ENCODE measurements around the gene TBC1D4. TPM values are rescaled to one million over a fixed set of nuclear protein-coding genes. Genes with fewer than 3 reads are reported as not detected.

Gene TBC1D4
- total RNA-seq, 2 donors from 2014 or later: 64.3 to 162 TPM

DNA sequence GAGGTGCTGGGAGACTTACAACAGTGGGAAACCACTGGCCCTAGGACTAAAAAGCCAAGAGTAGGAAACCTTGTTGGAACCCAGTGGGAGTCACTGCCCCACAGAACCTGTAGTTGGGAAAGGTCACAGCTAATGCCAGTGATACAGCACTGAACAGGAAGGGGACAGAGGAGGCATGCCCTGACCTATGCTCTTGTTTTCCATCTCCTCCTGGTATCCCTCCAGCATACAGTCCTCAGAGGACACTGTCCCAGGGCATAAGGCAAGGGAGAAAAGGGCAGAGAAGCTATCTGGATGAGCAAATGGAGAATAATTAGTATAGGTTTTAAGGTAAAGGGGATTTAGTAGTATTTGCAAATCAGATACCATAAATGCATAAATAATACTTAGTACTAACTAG lies 11.2 kb upstream of the TBC1D4 start:
- Histone ChIP-seq H3K36me3 (no peaks in the 10 kb centered on the region), H3K27ac (no peak overlapping the region), H3K27me3 (no peaks in the 10 kb centered on the region), H3K4me1 (no peaks in the 10 kb centered on the region), H3K9me3 (no peaks in the 10 kb centered on the region), H3K4me3 (no peak overlapping the region)
- DNase-seq (ENCODE audit: low spot score): no peak
- TF ChIP-seq, protein P1, sequence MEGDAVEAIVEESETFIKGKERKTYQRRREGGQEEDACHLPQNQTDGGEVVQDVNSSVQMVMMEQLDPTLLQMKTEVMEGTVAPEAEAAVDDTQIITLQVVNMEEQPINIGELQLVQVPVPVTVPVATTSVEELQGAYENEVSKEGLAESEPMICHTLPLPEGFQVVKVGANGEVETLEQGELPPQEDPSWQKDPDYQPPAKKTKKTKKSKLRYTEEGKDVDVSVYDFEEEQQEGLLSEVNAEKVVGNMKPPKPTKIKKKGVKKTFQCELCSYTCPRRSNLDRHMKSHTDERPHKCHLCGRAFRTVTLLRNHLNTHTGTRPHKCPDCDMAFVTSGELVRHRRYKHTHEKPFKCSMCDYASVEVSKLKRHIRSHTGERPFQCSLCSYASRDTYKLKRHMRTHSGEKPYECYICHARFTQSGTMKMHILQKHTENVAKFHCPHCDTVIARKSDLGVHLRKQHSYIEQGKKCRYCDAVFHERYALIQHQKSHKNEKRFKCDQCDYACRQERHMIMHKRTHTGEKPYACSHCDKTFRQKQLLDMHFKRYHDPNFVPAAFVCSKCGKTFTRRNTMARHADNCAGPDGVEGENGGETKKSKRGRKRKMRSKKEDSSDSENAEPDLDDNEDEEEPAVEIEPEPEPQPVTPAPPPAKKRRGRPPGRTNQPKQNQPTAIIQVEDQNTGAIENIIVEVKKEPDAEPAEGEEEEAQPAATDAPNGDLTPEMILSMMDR (IDR thresholded peaks at IDR 0.05): no peak

DNA sequence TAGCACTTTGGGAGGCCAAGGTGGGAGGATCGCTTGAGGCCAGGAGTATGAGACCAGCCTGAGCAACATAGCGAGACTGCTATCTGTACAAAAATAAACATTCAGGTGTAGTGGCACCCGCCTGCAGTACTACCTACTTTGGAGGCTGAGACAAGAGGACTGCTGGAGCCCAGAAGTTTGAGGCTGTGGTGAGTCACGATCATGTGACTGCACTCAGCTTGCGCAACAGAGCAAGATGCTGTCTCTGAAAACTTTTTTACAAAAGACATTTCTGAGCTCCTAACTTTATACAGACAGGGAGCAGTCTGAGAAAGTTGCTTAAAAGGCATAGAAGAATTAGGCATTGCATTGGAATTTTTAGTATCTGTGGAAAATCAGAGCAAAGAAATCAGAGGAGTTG lies 10.4 kb upstream of the TBC1D4 start:
- H3K9me3 ChIP-seq: no peaks in the 10 kb centered on the region
- no peaks in the 10 kb centered on the region for H3K4me1 ChIP-seq
- no peak overlapping the region for H3K27ac ChIP-seq
- H3K36me3 ChIP-seq: no peaks in the 10 kb centered on the region
- DNase-seq (ENCODE audit: low spot score): no peak
- TF ChIP-seq, protein P1 (IDR thresholded peaks at IDR 0.05): no peak
- no peak overlapping the region for H3K4me3 ChIP-seq
- H3K27me3 ChIP-seq: no peaks in the 10 kb centered on the region

DNA sequence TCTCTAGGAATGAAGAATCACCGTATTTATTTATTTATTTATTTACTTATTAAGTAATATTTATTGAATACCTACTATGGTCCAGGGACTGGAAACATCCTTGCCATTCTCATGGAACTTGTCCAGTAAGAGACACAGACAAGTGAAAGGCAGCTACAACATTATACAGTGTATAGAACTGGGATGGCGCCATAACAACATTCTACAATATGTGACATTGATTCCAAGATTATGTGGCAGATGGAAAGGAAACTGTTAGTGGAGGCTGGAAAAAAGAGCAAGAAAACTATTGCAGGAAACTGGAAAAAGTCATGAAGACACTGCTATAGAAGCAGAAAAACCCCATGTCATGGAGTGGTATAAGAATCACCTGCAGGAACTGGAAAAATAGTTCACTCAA lies 9.4 kb upstream of the TBC1D4 start:
- no peak for DNase-seq (ENCODE audit: low spot score)
- Histone ChIP-seq H3K4me1 (no peaks in the 10 kb centered on the region), H3K4me3 (no peak overlapping the region), H3K36me3 (no peaks in the 10 kb centered on the region), H3K27me3 (no peaks in the 10 kb centered on the region), H3K27ac (no peak overlapping the region), H3K9me3 (no peaks in the 10 kb centered on the region)
- TF ChIP-seq, protein P1 (IDR thresholded peaks at IDR 0.05): no peak

DNA sequence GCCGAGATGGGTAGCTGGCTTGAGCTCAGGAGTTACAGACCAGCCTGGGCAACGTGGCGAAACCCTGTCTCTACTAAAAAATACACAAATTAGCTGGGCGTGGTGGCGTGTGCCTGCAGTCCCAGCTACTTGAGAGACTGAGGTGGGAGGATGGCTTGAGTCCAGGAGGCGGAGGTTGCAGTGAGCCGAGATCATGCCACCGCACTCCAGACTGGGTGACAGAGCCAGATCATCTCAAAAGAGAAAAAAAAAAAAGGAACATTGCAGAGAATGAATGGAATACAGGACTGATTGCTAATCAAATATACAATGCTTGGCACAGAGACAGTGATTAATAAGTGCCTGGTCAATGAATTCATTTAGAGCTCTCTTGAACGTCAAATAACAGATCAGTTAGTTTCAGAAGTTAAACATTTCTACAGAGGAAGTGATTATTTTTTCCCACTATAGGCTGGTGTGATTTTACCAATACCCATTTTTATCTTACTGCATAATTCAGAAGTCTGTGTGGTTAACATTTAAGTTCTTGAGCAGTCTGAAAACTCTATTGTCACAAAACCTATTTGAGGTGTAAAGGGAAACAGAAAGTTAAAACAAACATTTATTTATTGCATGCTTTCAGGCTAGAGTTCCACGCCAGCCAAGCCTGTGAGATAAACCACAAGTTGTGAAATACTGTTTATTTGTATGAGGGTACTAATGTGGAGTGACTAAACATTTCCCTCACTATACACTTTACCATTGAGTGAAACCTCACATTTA lies 7.7 kb upstream of the TBC1D4 start:
- DNase-seq (ENCODE audit: low spot score): no peak
- Histone ChIP-seq H3K4me3 (no peak overlapping the region), H3K27me3 (no peaks in the 10 kb centered on the region), H3K9me3 (no peaks in the 10 kb centered on the region), H3K4me1 (no peaks in the 10 kb centered on the region), H3K36me3 (no peaks in the 10 kb centered on the region), H3K27ac (no peak overlapping the region)
- TF ChIP-seq, protein P1 (IDR thresholded peaks at IDR 0.05): no peak

DNA sequence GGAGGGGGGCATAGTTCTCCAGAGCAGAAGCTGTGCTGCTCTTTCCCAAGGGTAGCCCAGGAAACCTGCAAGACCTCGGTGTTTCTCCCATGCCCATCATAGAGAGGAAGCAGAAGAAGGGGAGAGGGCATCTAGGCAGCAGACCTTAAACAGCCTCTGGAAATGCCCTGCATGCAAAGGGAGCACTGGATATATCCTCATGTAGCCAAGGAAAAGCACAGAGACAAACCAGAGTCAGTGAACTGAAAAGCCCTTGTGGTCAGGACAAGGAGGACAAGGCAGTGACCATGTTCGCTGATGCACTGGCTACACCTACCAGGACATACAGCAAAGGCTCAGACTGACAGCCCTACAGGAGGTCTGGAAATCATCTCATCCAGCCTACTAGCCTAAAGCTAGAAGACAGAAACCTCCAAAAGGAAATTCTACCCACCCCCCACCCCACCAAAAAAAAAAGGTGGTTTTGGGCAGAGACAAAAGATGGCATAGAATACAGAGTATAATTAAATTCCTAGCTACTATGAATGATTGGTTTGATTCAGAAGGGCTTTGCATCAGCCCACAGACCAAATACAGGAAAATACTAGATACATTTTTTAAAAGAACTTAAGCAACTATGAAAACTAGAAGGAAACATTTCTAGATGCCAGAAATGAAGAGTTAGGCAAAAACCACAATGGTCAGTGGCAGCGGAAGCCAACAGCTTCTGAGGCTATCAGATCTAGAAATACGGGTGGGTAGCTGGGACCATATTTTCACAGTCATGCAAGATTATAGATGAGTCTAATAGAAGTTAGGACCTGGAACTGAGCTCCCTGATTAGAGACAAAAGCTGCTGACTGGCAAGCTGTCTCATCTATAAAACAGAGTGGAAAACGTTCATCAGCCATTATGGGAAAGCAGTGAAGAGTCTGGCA lies 4.4 kb upstream of the TBC1D4 start:
- TF ChIP-seq, protein P1 (IDR thresholded peaks at IDR 0.05): no peak
- H3K9me3 ChIP-seq: no peaks in the 10 kb centered on the region
- no peaks in the 10 kb centered on the region for H3K4me1 ChIP-seq
- DNase-seq (ENCODE audit: low spot score): no peak
- H3K36me3 ChIP-seq: no peaks in the 10 kb centered on the region
- no peaks in the 10 kb centered on the region for H3K27me3 ChIP-seq
- H3K27ac ChIP-seq: no peak overlapping the region
- H3K4me3 ChIP-seq: no peak overlapping the region

Data from right atrium auricular region (tissue), 2 donors.